Measurements from ENCODE around the gene DPYD. TPM values are rescaled to one million over a fixed set of nuclear protein-coding genes. Genes with fewer than 3 reads are reported as not detected.

The DPYD gene
- total RNA-seq, 1 experiment from 2014 or later: 51.8 TPM

GRCh38 chr1:97451046-97451826 lies 469.6 kb downstream of the DPYD start:
- DNase-seq (ENCODE audit: low read depth): no peak

DNA sequence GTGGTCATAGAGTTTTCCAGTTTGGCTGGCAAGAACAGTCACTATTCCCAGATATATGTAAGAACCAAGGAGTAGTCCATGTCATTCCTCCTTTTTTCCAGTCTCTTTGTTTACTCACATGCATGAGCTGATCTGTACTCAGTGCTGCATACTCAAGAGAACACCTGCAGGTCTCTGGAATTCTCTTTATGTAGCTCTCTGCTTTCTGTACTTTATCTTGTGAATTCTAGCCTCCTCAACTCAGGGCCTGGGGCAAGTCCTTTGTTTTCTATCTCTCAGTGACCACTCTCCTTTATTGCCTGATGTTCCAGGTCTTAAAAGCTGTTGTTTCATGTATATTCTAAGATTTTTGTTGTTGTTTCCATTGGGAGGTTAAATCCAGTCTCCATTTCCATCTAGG lies 478.9 kb downstream of the DPYD start:
- no peak for DNase-seq (ENCODE audit: low read depth)

GRCh38 chr1:97433824-97434177 lies 487.0 kb downstream of the DPYD start:
- no peak for DNase-seq (ENCODE audit: low read depth)

DNA sequence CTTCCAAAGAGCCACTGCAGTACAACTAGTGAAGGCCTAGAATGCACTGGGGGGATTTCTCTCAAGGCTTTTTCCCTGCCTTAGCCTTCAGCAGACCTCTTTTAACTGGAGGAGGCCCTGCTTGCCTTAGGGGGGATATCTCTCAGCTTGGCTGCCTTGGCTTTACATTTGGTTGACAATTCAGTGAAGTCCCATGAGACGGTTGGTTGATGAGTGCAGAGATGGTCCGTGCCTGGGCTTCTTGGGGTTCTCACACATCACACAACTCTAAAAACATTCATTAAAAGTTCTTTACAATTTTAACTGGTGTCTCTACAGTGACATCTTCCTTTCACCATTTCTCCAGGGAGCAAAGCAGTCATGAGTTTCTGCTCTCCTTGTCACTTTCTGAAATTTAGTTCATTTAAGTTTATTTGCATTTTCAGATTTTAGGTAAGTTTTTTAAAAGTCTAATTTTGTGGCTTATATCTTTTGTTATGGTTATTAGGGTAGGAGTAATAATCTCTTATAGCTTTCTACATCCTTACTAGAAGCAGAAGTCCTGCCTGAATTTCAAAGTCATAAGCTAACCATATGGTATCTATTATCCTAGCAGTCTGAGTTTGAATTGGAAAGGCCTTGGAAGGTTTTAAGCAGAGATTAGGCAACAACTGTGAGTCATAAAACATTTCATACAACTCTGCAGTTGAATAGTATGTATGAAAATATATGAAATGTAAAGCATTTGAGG lies 487.6 kb downstream of the DPYD start:
- peak; percentile 33 for DNase-seq (ENCODE audit: low read depth)

DNA sequence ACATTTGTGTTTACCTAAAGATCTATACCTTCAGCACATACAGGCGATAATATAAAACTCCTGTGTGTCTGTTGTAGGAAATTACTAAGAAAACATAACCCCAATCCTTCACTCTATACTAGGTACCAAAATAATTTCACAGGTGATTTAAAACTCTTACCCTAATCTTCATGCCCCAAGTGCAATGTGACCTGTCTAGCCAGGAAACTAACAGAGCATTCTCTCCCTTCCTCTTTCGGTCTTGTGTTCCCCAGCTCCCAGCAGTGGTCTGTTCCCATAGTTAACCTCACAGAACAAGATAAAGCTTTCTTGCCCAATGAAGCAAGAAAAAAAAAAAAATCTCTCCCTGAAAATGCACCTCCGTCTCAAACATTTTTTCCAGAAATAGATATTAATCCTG lies 493.5 kb downstream of the DPYD start:
- DNase-seq (ENCODE audit: low read depth): no peak

GRCh38 chr1:97424209-97424608 lies 496.6 kb downstream of the DPYD start:
- no peak for DNase-seq (ENCODE audit: low read depth)

DNA sequence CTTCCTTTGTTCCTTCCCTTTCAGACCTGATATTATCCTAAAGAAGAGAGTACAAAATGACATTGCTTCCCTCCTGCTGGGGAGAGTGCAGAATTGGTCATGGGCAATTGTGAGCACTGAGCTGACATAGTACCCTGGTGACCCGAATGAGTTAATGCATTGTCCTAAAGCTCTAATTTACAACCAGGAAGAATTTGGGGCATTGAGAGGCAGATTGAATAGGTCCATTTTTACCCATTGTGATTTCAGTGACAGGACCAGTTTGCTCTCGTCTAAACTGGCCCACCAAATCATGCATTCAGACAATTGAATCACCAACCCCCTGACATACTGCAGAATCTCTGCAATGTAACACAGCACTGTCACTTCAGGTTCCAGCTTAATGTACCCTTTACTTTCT lies 497.4 kb downstream of the DPYD start:
- no peak for DNase-seq (ENCODE audit: low read depth)

GRCh38 chr1:97417661-97418060 lies 503.2 kb downstream of the DPYD start:
- DNase-seq (ENCODE audit: low read depth): no peak

DNA sequence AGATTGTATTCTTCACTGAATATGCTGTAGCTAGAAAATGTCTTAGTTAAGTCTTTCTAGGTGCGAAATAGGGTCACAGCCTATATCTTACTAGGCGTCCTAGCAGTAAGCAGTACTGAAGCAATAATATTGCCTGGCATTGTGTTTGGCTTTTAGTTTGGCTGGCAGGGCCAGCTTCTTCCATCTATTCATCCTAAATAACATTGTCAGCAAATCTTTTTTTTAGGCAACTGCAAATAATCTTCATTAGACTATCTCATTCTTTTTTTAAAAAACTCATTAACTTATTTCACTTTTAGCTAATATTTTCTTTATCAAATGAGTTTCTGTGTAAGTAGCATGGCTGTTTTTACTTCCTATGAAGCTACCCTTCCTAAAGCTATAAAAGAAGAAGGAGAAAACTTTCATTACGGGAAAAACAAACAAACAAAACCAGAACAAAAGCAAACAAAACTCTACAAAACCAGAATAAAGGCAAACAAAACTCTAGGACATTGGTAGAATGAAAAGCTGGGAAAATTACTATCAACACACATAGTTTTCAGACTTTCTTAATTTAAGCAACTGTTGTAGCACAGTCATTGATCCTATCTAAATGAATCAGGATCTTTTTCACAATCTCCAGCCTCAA lies 506.0 kb downstream of the DPYD start:
- no peak for DNase-seq (ENCODE audit: low read depth)

DNA sequence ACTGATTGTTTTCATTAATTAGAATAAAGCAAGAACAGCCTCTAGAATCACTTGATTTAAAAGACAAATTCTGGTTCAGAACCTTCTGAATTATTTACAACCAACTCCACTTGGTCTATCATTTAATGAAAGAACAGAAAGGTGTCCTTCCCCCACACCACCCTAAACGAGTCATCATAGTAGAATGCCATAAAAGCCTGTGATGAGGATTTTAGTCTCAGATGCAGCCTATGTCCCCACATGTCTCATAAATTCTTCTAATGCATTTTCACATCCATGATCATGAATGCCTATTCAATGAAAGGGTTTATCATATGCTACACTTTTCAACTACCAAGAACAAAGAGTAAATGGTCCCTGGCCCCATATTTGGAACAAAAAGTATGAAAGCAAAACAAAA lies 508.1 kb downstream of the DPYD start:
- DNase-seq (ENCODE audit: low read depth): peak; percentile 47

- DNase-seq (ENCODE audit: low read depth): no peak
Observed at GRCh38 chr1:97412166-97412565, 508.7 kb downstream of the DPYD start.

GRCh38 chr1:97396463-97396862 lies 524.4 kb downstream of the DPYD start:
- DNase-seq (ENCODE audit: low read depth): peak; percentile 22

GRCh38 chr1:97392701-97393100 lies 528.1 kb downstream of the DPYD start:
- no peak for DNase-seq (ENCODE audit: low read depth)

GRCh38 chr1:97385536-97386277 lies 535.1 kb downstream of the DPYD start:
- peak; percentile 37 for DNase-seq (ENCODE audit: low read depth)

DNA sequence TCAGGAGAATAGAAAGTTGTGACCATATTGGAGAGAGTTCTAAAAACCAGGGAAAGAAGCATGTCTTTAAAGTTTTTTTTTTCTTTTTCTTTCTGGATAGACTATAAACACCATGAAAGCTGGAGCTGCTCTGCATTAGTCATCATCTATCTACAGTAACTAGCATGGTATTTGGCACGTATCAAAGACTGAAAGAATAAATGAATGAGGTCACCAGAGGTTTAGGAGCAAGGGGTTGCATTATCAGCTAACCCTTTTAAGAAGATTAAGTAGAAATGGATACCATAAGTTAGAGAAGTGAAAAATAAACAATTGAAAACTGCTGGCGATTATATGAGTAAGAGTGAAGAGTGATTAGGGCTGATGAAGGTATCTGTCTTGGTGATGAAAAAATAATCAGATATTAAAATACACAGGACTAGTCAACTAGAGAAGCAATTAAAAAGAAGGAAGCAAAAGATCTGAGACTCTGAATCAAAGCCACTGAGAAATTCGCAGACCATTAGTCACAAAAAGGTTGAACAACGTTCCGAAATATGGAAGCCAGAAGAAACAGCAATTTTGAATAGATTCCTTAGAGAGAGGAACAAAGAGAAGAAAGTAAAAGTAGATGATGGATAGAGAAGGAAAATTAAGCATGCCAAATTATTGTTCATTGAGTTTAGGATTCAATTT lies 536.4 kb downstream of the DPYD start:
- DNase-seq (ENCODE audit: low read depth): peak; percentile 92

GRCh38 chr1:97383797-97384196 lies 537.0 kb downstream of the DPYD start:
- no peak for DNase-seq (ENCODE audit: low read depth)

DNA sequence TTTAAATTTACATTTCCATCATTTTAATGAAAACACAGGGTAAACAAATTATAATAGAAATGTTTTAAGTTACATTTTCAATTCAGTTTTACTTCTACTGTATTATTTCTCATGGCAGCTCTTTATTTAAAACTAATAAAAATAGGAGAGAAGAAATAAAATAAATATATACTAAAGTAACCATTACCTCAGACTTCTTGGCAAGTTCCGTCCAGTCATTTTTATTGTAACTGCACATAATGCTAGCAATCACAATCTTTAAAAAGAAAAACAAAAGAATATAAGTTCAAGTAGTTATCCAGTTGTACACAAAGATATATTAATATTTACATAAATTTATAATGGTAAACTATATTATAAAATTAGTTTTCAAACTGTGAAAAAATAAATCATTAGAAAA lies 538.6 kb downstream of the DPYD start:
- no peak for DNase-seq (ENCODE audit: low read depth)

DNA sequence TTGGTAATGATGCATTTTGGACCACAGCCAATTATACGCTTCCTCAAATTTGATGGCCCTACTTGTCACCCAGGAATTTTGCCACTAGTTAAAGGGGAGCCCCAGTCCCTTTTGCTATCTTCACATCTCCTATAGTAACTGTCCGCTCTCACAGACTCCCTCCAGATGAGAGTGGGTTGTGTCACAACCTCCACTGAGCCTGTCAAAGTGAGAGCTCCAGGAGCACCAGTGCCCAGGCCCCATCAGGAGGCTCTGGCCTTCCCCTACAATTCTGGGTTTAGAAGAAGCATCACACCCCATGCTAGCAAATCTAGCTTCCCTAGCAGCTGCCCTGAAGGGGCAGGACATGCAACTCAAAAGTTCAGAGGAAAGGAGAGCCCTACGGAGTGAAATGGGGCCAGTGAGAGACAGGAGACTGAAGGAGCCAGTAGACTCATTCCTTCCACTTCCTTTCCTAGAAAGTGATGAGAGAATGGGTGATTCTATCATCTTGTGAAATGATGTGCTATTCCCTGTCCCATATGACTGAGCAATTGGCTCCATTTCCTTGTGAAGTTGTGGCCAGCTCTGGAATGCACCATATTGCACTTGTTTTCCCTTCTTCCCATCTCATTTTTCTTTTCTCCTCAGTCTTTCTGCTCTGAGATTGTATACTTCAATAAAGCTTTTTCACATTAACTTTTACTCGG lies 541.3 kb downstream of the DPYD start:
- peak; percentile 85 for DNase-seq (ENCODE audit: low read depth)

DNA sequence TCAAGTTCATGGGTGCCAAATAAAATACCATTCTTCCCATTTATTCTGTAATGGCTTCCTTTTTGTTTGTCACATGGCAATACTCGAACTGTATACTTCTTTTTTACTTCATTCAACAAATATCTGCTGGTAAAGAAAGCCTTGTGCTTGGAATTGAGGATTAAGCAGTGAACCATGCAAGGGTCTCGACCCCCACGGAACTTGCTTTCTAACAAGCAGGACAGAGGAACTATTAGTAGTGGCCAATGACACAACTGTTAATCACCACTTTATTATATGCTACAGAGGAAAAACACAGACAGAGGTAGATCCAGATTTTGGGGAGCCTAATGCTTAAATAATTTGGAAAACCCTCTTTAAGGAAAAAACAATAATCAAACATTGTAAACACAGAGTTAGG lies 542.2 kb downstream of the DPYD start:
- no peak for DNase-seq (ENCODE audit: low read depth)

DNA sequence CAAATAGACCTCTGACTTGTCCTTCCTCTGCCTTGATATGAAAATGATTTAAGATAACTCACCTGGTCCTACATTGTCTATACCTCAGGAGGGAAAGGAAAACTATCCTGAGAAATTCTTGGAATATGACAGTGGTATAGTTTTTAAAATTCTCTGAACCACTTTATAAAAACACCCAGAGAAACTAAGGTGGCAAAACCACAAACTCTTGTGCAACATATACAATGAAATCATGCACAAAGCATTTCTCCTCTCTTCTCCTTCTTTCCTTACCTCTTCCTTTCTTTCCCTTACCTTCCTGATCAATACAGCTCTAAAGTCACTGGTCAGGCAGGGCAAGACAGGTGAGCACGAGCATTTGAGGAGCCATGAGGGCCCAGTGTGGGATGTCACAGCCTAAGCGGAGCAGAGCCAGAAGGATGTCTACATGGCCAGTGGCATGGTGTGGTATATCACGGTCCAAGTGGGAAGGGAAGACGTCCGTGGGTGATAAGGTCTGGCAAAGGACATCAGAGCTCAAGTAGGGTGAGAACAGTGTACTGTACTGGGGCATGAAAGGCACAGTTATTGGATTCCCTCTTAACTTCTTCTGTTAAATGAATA lies 543.3 kb downstream of the DPYD start:
- peak; percentile 45 for DNase-seq (ENCODE audit: low read depth)

DNA sequence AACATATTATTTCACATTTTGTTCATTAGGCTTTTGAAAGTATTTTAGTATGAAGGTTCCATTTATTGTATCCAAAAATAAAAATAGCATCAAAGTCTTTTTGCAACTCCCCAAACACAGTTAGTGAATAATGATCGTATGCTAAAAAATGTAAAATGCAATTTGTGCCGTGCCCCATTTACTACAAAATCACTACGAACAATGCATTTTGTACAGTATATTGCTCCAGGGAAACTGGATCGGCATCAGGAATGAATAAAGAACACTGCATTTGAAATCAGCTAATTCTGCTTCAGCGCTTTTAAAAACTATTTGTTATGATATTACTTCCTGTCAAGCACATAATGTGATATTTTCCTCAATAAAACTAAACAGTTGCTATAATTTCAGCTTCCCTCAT lies 547.8 kb downstream of the DPYD start:
- DNase-seq (ENCODE audit: low read depth): no peak
